HCT116 (cell line): ENCODE measurements around the gene RPAP3.

Source experiments
- ATF3 ChIP-seq: IDR thresholded peaks from 2 replicates; pipeline ENCODE4 v1.6.1; 2012
- CTCF ChIP-seq, 3 experiments: fragments of 200-600 bp in 1 of 3; sonication (generic) in 1 of 3; IDR thresholded peaks in 2 of 3; conservative IDR thresholded peaks in 1 of 3; 2 replicates each; pipeline ENCODE4 v1.5.1; 2012 to 2017; ENCODE audit warnings: low read depth in 2 of 3, low read length in 2 of 3, antibody characterized with exemption in 1 of 3, borderline replicate concordance in 1 of 3, control low read depth in 1 of 3, mild to moderate bottlenecking in 1 of 3, mixed read lengths in 1 of 3, mixed run types in 1 of 3, moderate library complexity in 1 of 3; ENCODE audit not compliant: insufficient read depth in 1 of 3
- EGR1 ChIP-seq: IDR thresholded peaks from 2 replicates; pipeline ENCODE4 v1.6.1; 2012; ENCODE audit warnings: low read depth
- EZH2 ChIP-seq: fragments of 200-600 bp; sonication (generic); IDR thresholded peaks from 2 replicates; pipeline ENCODE4 v1.6.1; 2017; ENCODE audit warnings: antibody characterized with exemption, mixed run types
- EZH2phosphoT487 ChIP-seq: fragments of 200-600 bp; IDR thresholded peaks from 2 replicates; pipeline ENCODE4 v1.6.1; 2018; ENCODE audit warnings: antibody characterized with exemption, borderline replicate concordance
- POLR2A ChIP-seq: IDR thresholded peaks from 2 replicates; pipeline ENCODE4 v1.7.0; 2011; ENCODE audit warnings: borderline replicate concordance; ENCODE audit not compliant: insufficient read depth, insufficient read length; ENCODE audit errors: extremely low read depth
- POLR2AphosphoS5 ChIP-seq: IDR thresholded peaks from 2 replicates; pipeline ENCODE4 v1.6.1; 2011; ENCODE audit warnings: mild to moderate bottlenecking, low read depth, low read length, moderate library complexity
- RAD21 ChIP-seq: IDR thresholded peaks from 2 replicates; pipeline ENCODE4 v1.6.1; 2012; ENCODE audit warnings: low read depth, mild to moderate bottlenecking
- SIN3A ChIP-seq: IDR thresholded peaks from 2 replicates; pipeline ENCODE4 v1.6.1; 2012; ENCODE audit warnings: low read depth
- SP1 ChIP-seq: IDR thresholded peaks from 2 replicates; pipeline ENCODE4 v1.6.1; 2012; ENCODE audit warnings: low read depth
- TCF7L2 ChIP-seq: IDR thresholded peaks from 2 replicates; pipeline ENCODE4 v1.7.0; 2011; ENCODE audit warnings: borderline replicate concordance, inconsistent platforms; ENCODE audit not compliant: insufficient read depth, insufficient read length; ENCODE audit errors: extremely low read depth
- ZBTB33 ChIP-seq: IDR thresholded peaks from 2 replicates; pipeline ENCODE4 v1.6.1; 2011; ENCODE audit warnings: mild to moderate bottlenecking, low read length, moderate library complexity; ENCODE audit not compliant: insufficient replicate concordance; ENCODE audit errors: extremely low read depth
- ZFX ChIP-seq: fragments of 450-650 bp; IDR thresholded peaks from 2 replicates; pipeline ENCODE4 v1.6.1; 2017

GRCh38 chr12:47652521-47653234 lies 53.2 kb downstream of the RPAP3 start:
- TF ChIP-seq CTCF (IDR thresholded peaks at IDR 0.05 in 2 of 3, conservative IDR thresholded peaks at IDR 0.05 in 1 of 3; ENCODE audit: borderline replicate concordance in 1 of 3, insufficient read depth in 1 of 3, low read depth in 2 of 3, low read length in 2 of 3): no peak
- TF ChIP-seq SP1: no peak
- TF ChIP-seq ZFX: no peak
- TF ChIP-seq ATF3: no peak
- TF ChIP-seq SIN3A: no peak
- TF ChIP-seq POLR2A: no peak
- no peak for TF ChIP-seq ZBTB33
- TF ChIP-seq RAD21: no peak
- TF ChIP-seq EGR1: no peak
- TF ChIP-seq TCF7L2: no peak
- no peak for TF ChIP-seq EZH2phosphoT487
- TF ChIP-seq POLR2AphosphoS5: no peak
- TF ChIP-seq EZH2: no peak
